H9 (cell line): ENCODE results near the gene TSPAN32. TPM values are rescaled to one million over a fixed set of nuclear protein-coding genes. Genes with fewer than 3 reads are reported as not detected.

ENCODE experiments used
- DNase-seq: peaks from one replicate; pipeline ENCODE4 v3.0.0-alpha.2; 2017
- H2AFZ ChIP-seq: one replicate; pipeline ENCODE4 v1.6.1; 2013; ENCODE audit warnings: mild to moderate bottlenecking, low read length, control low read depth, moderate library complexity
- H2AK5ac ChIP-seq: 2 replicates; pipeline ENCODE4 v1.6.1; 2013; ENCODE audit warnings: low read length, control low read depth, mixed read lengths; ENCODE audit not compliant: insufficient read length
- H2BK120ac ChIP-seq: one replicate; pipeline ENCODE4 v1.6.1; 2013; ENCODE audit warnings: low read depth, mild to moderate bottlenecking, low read length, control low read depth, inconsistent platforms; ENCODE audit not compliant: poor library complexity, severe bottlenecking
- H2BK12ac ChIP-seq: 2 replicates; pipeline ENCODE4 v1.6.1; 2013; ENCODE audit warnings: low read length, control low read depth, mixed read lengths, low read depth; ENCODE audit not compliant: insufficient read length
- H2BK15ac ChIP-seq: 2 replicates; pipeline ENCODE4 v1.6.1; 2013; ENCODE audit warnings: low read depth, low read length, control low read depth
- H2BK20ac ChIP-seq: one replicate; pipeline ENCODE4 v1.6.1; 2013; ENCODE audit warnings: low read depth, mild to moderate bottlenecking, low read length, control low read depth, inconsistent platforms; ENCODE audit not compliant: poor library complexity, severe bottlenecking
- H2BK5ac ChIP-seq: 2 replicates; pipeline ENCODE4 v1.6.1; 2013; ENCODE audit warnings: low read length, control low read depth, mixed read lengths; ENCODE audit not compliant: insufficient read length
- H3K14ac ChIP-seq: 2 replicates; pipeline ENCODE4 v1.6.1; 2013; ENCODE audit warnings: low read length, control low read depth; ENCODE audit not compliant: insufficient read depth
- H3K18ac ChIP-seq: 2 replicates; pipeline ENCODE4 v1.6.1; 2013; ENCODE audit warnings: low read depth, mild to moderate bottlenecking, mixed read lengths, low read length, control low read depth; ENCODE audit not compliant: insufficient read length
- H3K23ac ChIP-seq: 2 replicates; pipeline ENCODE4 v1.6.1; 2013; ENCODE audit warnings: low read length, control low read depth, mixed read lengths, low read depth; ENCODE audit not compliant: insufficient read length
- H3K23me2 ChIP-seq: 2 replicates; pipeline ENCODE4 v1.6.1; 2013; ENCODE audit warnings: low read depth, mild to moderate bottlenecking, mixed read lengths, low read length, control low read depth; ENCODE audit not compliant: insufficient read length, poor library complexity, severe bottlenecking
- H3K27ac ChIP-seq: 2 replicates; pipeline ENCODE4 v1.5.1; 2013; ENCODE audit warnings: low read length, control low read depth, mixed read lengths, low read depth; ENCODE audit not compliant: insufficient read length
- H3K27me3 ChIP-seq: 2 replicates; pipeline ENCODE4 v1.6.1; 2013; ENCODE audit warnings: low read length, control low read depth, inconsistent platforms; ENCODE audit not compliant: insufficient read depth
- H3K4ac ChIP-seq: 2 replicates; pipeline ENCODE4 v1.6.1; 2013; ENCODE audit warnings: low read depth, mild to moderate bottlenecking, control low read depth, inconsistent platforms, low read length, moderate library complexity
- H3K4me1 ChIP-seq: 2 replicates; pipeline ENCODE4 v1.6.1; 2013; ENCODE audit warnings: low read length, control low read depth, inconsistent platforms; ENCODE audit not compliant: insufficient read depth
- H3K4me2 ChIP-seq: 2 replicates; pipeline ENCODE4 v1.6.1; 2013; ENCODE audit warnings: low read length, control low read depth, mixed read lengths; ENCODE audit not compliant: insufficient read length, insufficient read depth
- H3K56ac ChIP-seq: 2 replicates; pipeline ENCODE4 v1.6.1; 2013; ENCODE audit warnings: low read depth, mild to moderate bottlenecking, mixed read lengths, low read length, control low read depth; ENCODE audit not compliant: insufficient read length
- H3K79me1 ChIP-seq: 2 replicates; pipeline ENCODE4 v1.6.1; 2013; ENCODE audit warnings: low read depth, mild to moderate bottlenecking, moderate library complexity, low read length, control low read depth, inconsistent platforms; ENCODE audit not compliant: insufficient read depth, poor library complexity, severe bottlenecking
- H3K79me2 ChIP-seq: 2 replicates; pipeline ENCODE4 v1.6.1; 2013; ENCODE audit warnings: low read length, control low read depth, inconsistent platforms; ENCODE audit not compliant: insufficient read depth
- H3K9ac ChIP-seq: 2 replicates; pipeline ENCODE4 v1.6.1; 2013; ENCODE audit warnings: low read length, control low read depth, mixed read lengths; ENCODE audit not compliant: insufficient read length; ENCODE audit errors: extremely low read depth
- H3K9me3 ChIP-seq: one replicate; pipeline ENCODE4 v1.6.1; 2013; ENCODE audit warnings: low read depth, low read length, inconsistent platforms; ENCODE audit not compliant: control insufficient read depth
- H3T11ph ChIP-seq: one replicate; pipeline ENCODE4 v1.6.1; 2013; ENCODE audit warnings: mild to moderate bottlenecking, low read length, control low read depth, inconsistent platforms
- H4K20me1 ChIP-seq: one replicate; pipeline ENCODE4 v1.6.1; 2013; ENCODE audit not compliant: control insufficient read depth, insufficient read length, insufficient read depth
- H4K5ac ChIP-seq: 2 replicates; pipeline ENCODE4 v1.6.1; 2013; ENCODE audit warnings: low read depth, mild to moderate bottlenecking, mixed read lengths, low read length, control low read depth; ENCODE audit not compliant: insufficient read length
- H4K8ac ChIP-seq: replicated peaks from 2 replicates; pipeline ENCODE4 v1.6.1; 2013; ENCODE audit warnings: low read length, control low read depth, mixed read lengths, low read depth; ENCODE audit not compliant: insufficient read length
- H4K91ac ChIP-seq: 2 replicates; pipeline ENCODE4 v1.6.1; 2013; ENCODE audit warnings: low read depth, mild to moderate bottlenecking, moderate library complexity, mixed read lengths, low read length, control low read depth; ENCODE audit not compliant: insufficient read length
- H3K27ac Mint-ChIP-seq, 3 experiments: 2 replicates in 2 of 3; 3 replicates in 1 of 3; pipeline ENCODE4 v1.8.0; 2020 to 2021; ENCODE audit warnings: mixed read lengths in 3 of 3, mild to moderate bottlenecking in 1 of 3, moderate library complexity in 1 of 3
- H3K27me3 Mint-ChIP-seq: 2 replicates; pipeline ENCODE4 v1.8.0; 2021; ENCODE audit warnings: low read depth, mild to moderate bottlenecking, moderate library complexity, mixed read lengths
- H3K36me3 Mint-ChIP-seq, 3 experiments: 2 replicates in 2 of 3; 3 replicates in 1 of 3; pipeline ENCODE4 v1.8.0; 2020 to 2021; ENCODE audit warnings: low read depth in 3 of 3, mixed read lengths in 3 of 3; ENCODE audit not compliant: insufficient read depth in 1 of 3
- H3K4me1 Mint-ChIP-seq, 2 experiments: 2 replicates each; pipeline ENCODE4 v1.8.0; 2020; ENCODE audit warnings: mixed read lengths in 2 of 2
- H3K4me3 Mint-ChIP-seq, 2 experiments: 2 replicates in 1 of 2; 3 replicates in 1 of 2; pipeline ENCODE4 v1.8.0; 2020 to 2021; ENCODE audit warnings: mild to moderate bottlenecking in 2 of 2, mixed read lengths in 2 of 2, moderate library complexity in 1 of 2
- H3K9me3 Mint-ChIP-seq, 2 experiments: 2 replicates in 1 of 2; 3 replicates in 1 of 2; pipeline ENCODE4 v1.8.0; 2020; ENCODE audit warnings: mild to moderate bottlenecking in 2 of 2, mixed read lengths in 2 of 2, moderate library complexity in 1 of 2
- CTCF ChIP-seq: fragments of 200-600 bp; sonication (generic); conservative IDR thresholded peaks from 3 replicates; pipeline ENCODE4 v1.8.0; 2021; ENCODE audit warnings: antibody characterized with exemption, mild to moderate bottlenecking
- WGBS: extraction: QIAGEN DNeasy Blood & Tissue Kit; methylation state at CpG from one replicate; pipeline ENCODE4 v1.1.7; 2013; ENCODE audit warnings: missing lambda C conversion rate, low lambda C conversion rate, mixed read lengths; ENCODE audit not compliant: insufficient read length; ENCODE audit errors: extremely low coverage; 5-methylcytosine and 5-hydroxymethylcytosine counted together
- total RNA-seq: library from RNA; stranded (reverse); gene quantifications from 2 replicates; pipeline ENCODE4 v1.2.1, GENCODE V29; 2021

The TSPAN32 gene
- total RNA-seq, 1 experiment from 2014 or later, result not detected

- Histone ChIP-seq H3K18ac (no peak overlapping the region), H3K4me2 (no peak overlapping the region), H2BK12ac (no peak overlapping the region), H2BK5ac (no peak overlapping the region), H4K20me1 (no peaks in the 10 kb centered on the region), H2BK120ac (no peak overlapping the region), H3K27me3 (no peaks in the 10 kb centered on the region), H3K27ac (no peak overlapping the region), H3K23ac (no peak overlapping the region), H3K23me2 (no peaks in the 10 kb centered on the region), H3K79me2 (no peaks in the 10 kb centered on the region), H4K91ac (no peak overlapping the region), H3K14ac (no peak overlapping the region), H3K4me1 (no peaks in the 10 kb centered on the region), H2AFZ (no peak overlapping the region), H4K5ac (no peak overlapping the region), H3K4ac (no peak overlapping the region), H2AK5ac (no peak overlapping the region), H2BK20ac (no peak overlapping the region), H3T11ph (no peak overlapping the region), H3K9me3 (no peaks in the 10 kb centered on the region), H2BK15ac (no peak overlapping the region), H3K9ac (no peak overlapping the region), H4K8ac (no peak overlapping the region), H3K56ac (no peak overlapping the region), H3K79me1 (no peaks in the 10 kb centered on the region)
- H3K9me3 Mint-ChIP-seq, result peaks cover 0 to 3% of the 10 kb centered on the region in 2 experiments; a peak in 1 of 5 replicates
- H3K36me3 Mint-ChIP-seq, result no peaks in the 10 kb centered on the region
- no peak overlapping the region for H3K27ac Mint-ChIP-seq
- WGBS, result no CpG with 5 or more reads among the region's 7 CpGs
- peaks cover 13% of the 10 kb centered on the region for H3K27me3 Mint-ChIP-seq
- no peak overlapping the region for H3K4me3 Mint-ChIP-seq
- no peak for DNase-seq
- H3K4me1 Mint-ChIP-seq, result no peaks in the 10 kb centered on the region
- TF ChIP-seq CTCF, result no peak
These were observed 12.3 kb downstream of the TSPAN32 start for GRCh38 chr11:2314136-2314524.
